NCI-H524 (cell line): ENCODE data around the gene CAMK1G.

Source experiments
- DNase-seq, 2 experiments: peaks; one replicate each; lab custom pipeline; 2025; lab: John Stamatoyannopoulos, UW

Gene CAMK1G

GRCh38 chr1:209635850-209636249 lies 52.3 kb downstream of the CAMK1G start:
- DNase-seq: no peak

DNA sequence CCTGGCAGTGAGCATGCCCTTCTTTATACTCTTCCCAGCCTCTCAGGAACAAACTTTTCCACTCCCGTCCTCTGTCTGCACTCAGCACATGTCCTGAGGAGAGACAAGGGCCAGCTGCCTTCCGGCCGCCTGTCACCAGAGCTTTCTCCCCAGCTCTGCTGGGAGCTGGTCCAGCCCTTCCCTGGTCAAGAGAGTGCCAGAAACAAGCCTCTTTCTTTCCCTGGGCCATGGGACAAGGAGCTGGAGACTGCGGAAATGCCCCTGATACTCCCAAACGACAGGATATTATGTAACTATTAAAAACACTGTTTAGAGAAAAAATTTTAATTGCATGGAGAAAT lies 58.3 kb downstream of the CAMK1G start:
- DNase-seq: no peak

DNA sequence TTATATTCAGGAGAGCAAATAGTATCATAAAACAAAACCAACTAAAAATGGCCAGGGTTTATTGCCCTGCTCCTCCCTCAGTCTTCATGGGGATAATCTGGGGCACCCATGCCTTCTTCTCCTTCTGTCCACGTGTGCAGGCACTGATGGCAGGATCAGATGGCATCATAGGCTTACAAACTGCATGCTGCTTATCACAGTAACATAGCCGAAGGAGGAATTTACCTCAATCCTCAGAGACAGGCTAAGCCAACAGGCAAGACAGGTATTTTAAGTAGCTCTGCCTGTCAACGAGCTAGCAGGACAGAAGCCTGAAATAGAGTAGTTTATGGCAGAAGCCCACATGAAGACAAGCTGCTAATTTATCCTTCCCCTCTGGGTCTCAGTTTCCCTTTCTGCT lies 59.3 kb downstream of the CAMK1G start:
- no peak for DNase-seq

DNA sequence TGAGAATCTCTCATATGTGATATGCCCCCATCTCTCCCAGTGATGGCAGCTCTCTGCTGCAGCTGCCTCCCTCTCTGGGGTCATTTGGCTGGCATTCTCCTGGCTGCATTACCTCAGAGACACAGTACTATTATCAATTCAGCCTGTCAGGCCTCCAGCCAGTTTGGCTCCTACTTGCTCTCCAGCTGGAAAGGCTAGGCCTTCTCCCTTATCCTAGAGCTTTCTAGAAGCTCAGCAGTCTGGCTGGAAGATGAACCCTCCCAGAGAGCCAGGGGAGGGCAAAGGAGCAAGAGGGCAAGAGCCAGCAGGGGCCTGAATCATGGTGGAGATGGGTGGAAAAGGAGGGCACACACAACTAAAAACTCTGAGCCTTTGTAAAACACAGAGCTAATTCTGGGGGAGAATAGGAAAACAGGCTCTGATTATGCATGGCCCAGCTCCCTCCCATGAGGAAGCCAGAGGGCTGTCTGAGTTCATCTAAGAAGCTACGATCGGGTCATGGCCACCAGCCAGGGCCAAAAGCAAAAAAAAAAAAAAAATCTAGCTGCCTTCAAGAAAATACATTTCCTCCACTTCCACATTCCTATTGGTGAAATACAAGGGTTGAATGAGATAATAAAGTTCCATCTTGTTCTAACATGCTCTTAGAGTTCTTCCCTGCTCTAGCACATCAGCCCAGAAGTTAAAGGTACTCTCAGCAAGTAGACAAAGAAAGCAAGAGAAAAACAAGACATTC lies 59.9 kb downstream of the CAMK1G start:
- no peak for DNase-seq

DNA sequence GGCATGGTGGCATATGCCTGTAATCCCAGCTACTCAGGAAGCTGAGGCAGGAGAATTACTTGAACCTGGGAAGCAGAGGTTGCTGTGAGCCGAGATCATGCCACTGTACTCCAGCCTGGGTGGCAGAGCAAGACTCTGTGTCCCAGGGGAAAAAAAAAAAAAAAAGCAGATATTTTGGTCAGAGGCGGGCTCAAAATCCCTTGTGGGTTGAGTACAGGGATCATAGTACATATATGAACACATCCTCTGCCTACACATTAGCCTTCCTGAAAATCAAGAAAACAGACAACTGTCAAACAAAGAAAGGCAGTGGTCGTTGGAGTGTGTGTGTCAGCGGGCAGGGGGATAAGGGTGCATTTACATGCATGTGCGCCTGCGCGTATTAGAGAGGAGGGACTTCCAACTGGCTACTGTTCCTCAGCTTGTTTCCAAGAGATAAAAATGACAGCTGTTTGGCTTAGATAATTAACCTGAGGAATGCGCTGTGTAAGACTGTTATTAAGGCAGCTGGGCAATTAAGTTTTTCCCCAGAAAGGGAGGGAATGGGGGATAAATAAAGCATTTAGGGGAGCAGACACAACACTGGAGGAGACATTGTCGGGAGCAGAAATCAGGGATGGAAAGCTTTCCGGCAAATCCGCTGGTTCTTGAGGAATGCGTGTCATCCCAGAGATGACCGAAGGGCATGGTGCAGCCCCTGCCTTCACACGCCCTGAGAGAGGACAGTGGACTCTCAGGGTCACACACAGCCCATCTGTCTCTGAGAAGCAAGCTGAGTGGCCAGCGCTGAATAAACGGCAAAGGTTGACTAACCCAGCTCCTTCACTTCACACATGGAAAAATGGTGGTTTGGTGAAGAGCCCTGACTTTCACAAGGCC lies 62.3 kb downstream of the CAMK1G start:
- DNase-seq: peak; percentile 62 to 91

- no peak for DNase-seq
Measured at GRCh38 chr1:209646558-209646957, 63.0 kb downstream of the CAMK1G start.

- no peak for DNase-seq
Measured at GRCh38 chr1:209647156-209647555, 63.6 kb downstream of the CAMK1G start.

GRCh38 chr1:209648346-209648745 lies 64.8 kb downstream of the CAMK1G start:
- peak in 1 of 2 experiments; percentile 75 for DNase-seq

GRCh38 chr1:209648931-209649776 lies 65.6 kb downstream of the CAMK1G start:
- DNase-seq: no peak

- no peak for DNase-seq
Measured at GRCh38 chr1:209650454-209650853, 66.9 kb downstream of the CAMK1G start.

DNA sequence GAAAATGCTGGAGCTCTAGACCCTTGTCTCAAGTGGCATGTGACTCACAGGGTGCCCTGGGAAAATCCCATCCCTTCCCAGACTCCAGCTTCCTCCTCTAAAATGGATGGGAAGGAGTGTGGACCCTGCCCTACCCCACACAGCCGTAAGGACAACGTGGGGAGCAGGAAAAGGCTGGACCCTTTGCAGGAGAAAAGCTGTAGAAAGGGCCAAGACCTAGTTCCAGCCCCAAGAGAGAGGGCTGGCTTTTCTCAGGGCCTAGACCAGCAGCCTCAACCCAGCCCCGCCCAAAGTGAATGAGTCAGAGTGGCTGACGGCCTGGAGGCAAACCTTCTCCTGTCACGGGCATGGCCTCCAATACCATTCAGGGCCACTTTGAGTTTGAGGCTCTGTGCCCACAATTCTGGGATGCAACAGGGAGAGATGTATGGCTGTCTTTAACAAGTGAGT lies 67.6 kb downstream of the CAMK1G start:
- no peak for DNase-seq

DNA sequence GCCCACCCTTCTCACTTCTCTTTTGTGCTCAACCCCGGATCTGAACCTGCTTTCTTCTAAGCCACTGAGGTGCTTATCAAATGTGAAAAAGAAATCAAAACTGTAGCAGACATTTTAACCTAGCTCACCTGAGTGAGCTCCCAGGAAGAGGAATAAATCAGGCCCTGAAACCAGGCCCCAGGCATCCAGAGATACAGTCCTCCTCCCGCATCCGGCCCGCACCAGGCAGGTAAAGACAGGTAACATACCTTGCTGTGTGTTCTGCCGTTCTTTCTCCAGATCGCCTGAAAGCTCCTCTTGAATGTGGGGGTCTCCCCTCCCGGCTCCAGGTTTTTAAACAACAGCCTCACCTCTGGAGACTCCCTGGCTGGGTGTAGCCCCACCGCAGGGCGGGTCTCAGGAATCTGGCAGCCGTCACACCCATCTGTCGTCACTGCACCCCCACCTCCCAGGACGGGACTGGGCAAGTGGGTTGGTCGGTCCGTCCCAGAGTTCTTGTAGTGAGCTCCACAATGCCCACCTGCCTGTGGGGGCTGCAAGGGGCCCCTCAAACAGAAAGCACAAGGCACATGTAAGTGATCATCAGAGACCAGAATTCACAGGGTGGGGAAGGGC lies 68.7 kb downstream of the CAMK1G start, which contains the start of gene LAMB3:
LAMB3 (minus strand) TSS at position 305 of the 615 bp plus-strand sequence. CDS start 1,481 bp downstream, outside the sequence.
- no peak for DNase-seq

GRCh38 chr1:209652873-209653401 lies 69.4 kb downstream of the CAMK1G start:
- no peak for DNase-seq

GRCh38 chr1:209653915-209654351 lies 70.4 kb downstream of the CAMK1G start:
- DNase-seq: no peak

- no peak for DNase-seq
Measured at GRCh38 chr1:209655411-209656231, 72.1 kb downstream of the CAMK1G start.

DNA sequence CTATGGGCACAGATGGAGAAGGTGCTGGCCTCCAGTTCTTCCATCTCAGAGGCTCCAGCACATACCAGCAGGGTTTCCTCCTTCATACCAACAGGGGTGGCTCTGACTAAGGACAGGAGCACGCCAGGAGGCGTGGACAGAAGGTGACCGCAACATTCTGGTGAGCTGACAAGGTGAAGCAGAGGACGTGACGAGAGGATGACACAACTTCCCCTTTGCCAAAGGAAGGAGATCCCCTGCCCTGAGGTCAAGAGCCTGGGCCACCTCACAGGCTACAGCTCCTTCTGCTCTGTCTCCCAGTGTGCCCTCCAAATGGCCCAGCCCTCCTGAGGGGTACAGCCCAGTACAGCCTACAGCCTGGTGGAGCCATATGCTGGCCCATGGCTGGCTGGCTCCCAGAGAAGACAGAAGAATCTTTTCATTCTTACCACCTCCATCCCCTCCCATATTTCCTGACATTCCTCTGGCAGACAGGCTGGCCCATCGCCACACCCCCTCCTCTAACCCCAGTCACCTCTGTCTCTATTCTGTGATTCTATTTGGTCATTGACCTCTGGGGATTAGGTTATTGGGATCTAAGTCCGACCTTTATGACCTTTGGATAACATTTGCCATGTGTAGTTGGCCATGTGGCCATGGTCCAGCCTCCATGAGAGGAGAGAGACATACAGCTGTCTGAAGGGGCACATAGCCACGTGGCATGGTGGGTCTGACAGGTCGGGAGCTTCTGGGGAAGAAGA lies 73.8 kb downstream of the CAMK1G start:
- DNase-seq: no peak

- no peak for DNase-seq
Measured at GRCh38 chr1:209657918-209658317, 74.4 kb downstream of the CAMK1G start.

GRCh38 chr1:209659909-209660308 lies 76.4 kb downstream of the CAMK1G start:
- no peak for DNase-seq

DNA sequence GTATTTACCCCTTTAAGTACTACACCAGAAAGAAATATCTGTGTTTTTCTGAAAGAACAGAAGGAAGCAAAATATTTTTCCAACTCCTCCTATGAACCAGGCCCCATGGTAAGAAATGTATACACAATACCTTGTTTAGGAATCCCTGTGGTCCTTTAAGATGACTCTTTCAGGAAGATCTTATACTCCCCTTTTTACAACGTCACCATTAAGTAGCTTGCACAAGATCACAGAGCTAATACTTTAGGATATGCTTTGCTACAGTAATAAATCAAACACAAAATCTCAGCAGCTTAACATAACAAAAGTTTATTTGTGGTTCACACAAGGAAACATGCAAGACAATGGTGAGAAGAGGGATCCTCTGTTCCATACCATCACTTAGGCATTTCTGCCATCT lies 77.6 kb downstream of the CAMK1G start:
- no peak for DNase-seq

- DNase-seq: no peak
Measured at GRCh38 chr1:209662879-209663327, 79.4 kb downstream of the CAMK1G start.
